VCaP (cell line): Measurements from ENCODE around the gene SPRED1.
A peak's percentile ranks its signal among the peaks of the same experiment; 100 is the strongest.

Experiments
- H3K27ac ChIP-seq: fragments of 450-650 bp; 2 replicates; pipeline ENCODE4 v1.5.1; 2017
- CTCF ChIP-seq: fragments of 450-650 bp; conservative IDR thresholded peaks from 2 replicates; pipeline ENCODE4 v1.5.1; 2017; ENCODE audit warnings: mild to moderate bottlenecking, moderate library complexity

Gene SPRED1

GRCh38 chr15:38325648-38325990, 73.0 kb downstream of the SPRED1 start:
- H3K27ac ChIP-seq: no peak overlapping the region
- TF ChIP-seq CTCF: no peak

GRCh38 chr15:38332711-38333110, 80.1 kb downstream of the SPRED1 start:
- no peak overlapping the region for H3K27ac ChIP-seq
- TF ChIP-seq CTCF: no peak

GRCh38 chr15:38335116-38335515, 82.5 kb downstream of the SPRED1 start:
- H3K27ac ChIP-seq: no peak overlapping the region
- TF ChIP-seq CTCF: no peak

- H3K27ac ChIP-seq: no peak overlapping the region
- no peak for TF ChIP-seq CTCF
These were observed 91.7 kb downstream of the SPRED1 start for GRCh38 chr15:38344351-38344750.

- H3K27ac ChIP-seq: no peak overlapping the region
- TF ChIP-seq CTCF: no peak
These were observed 96.6 kb downstream of the SPRED1 start for GRCh38 chr15:38349251-38349650.

GRCh38 chr15:38351466-38351865, 98.8 kb downstream of the SPRED1 start:
- TF ChIP-seq CTCF: no peak
- no peak overlapping the region for H3K27ac ChIP-seq

- H3K27ac ChIP-seq: no peak overlapping the region
- TF ChIP-seq CTCF: peak; percentile 87
These were observed 101.8 kb downstream of the SPRED1 start for GRCh38 chr15:38354315-38354929.

DNA sequence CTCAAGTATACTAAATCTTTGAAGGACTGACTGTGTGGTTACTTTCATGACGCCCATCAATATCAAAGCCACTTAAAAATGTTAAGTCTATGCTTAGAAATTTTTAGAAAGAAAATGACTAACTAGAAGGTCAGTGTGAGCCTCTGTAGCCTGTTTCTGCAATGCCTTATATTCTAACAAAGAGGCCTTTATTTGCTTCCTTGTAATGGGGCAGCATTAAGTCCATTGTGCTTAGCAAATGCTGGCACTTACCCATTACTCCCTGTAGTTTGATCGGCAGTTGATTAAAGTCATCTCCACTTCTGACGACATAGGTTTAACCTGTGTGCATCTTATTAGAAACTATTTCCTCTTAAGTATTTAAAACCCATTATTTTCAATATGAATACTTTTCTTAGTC, 109.7 kb downstream of the SPRED1 start:
- TF ChIP-seq CTCF: no peak
- H3K27ac ChIP-seq: no peak overlapping the region
